ENCODE results near the gene NFATC1.

The NFATC1 gene

DNA sequence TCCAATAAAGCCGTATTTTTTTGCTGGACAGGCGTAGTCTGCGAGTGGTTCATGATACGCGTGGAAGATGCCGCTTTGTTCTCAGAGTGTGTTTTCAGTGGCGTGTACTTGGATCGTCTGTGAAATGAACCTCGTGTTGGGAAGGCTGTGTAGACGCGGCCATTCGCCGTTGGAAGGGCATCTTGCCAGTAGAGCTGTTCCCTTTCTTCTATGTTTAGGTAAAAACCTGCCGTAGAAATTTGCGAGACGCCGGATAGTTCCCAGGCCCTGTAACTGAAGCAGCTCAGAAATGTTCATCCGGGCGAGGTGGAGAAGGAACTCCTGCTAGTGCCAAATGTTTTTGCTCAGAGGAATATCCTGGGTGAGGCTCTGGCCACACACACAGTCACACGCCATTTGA lies 133.6 kb downstream of the NFATC1 start:
- DNase-seq, result no peak
- H3K4me3 Mint-ChIP-seq, result no peak overlapping the region
- no peak overlapping the region for H3K27ac Mint-ChIP-seq
- peaks cover 20% of the 10 kb centered on the region for H3K4me1 Mint-ChIP-seq
- no peaks in the 10 kb centered on the region for H3K9me3 Mint-ChIP-seq
- no peaks in the 10 kb centered on the region for H3K27me3 Mint-ChIP-seq
- ATAC-seq, result no peak
- H3K36me3 Mint-ChIP-seq (ENCODE audit: low read depth), result peaks cover 25% of the 10 kb centered on the region

DNA sequence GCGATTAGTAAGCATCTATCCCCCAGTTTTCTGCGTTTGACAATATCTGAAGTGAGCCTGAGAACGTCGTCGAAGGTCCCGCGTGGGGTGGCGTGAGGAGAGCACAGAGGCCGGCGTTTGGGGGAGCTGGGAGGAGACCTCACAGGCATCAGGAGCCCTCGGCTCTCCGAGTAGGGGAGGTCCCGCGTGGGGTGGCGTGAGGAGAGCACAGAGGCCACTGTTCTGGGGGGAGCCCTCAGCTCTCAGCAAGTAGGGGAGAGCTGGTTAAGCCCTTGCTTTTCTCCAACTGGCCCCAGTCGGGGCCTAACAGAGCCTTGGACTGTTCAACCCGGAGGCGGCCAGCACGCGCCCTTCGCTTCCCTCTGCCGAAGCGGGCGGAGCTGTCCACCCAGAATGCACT lies 134.3 kb downstream of the NFATC1 start:
- Mint-ChIP-seq H3K9me3 (no peaks in the 10 kb centered on the region), H3K27ac (no peak overlapping the region), H3K36me3 (ENCODE audit: low read depth) (peaks cover 25% of the 10 kb centered on the region), H3K4me1 (peaks cover 15% of the 10 kb centered on the region), H3K27me3 (no peaks in the 10 kb centered on the region), H3K4me3 (no peak overlapping the region)
- DNase-seq, result no peak
- no peak for ATAC-seq

DNA sequence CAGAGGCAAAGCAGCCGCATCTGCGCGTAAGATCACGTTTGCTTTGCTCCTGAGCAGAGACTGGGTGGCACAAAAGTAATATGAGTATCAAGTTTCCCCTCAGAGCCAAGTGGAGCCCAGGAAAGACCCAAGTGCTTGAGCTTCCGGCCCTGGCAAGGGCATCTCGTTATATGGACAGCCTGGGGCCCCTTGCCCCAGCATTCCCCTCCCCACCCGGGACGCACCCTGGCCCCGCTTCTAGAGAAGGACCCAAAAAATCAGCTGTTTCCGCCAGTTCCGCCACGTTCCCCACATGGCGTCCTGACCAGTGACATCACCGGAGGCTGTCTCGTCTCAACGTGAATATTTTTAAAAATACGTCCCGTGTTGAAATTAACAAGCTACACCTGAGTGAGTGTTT lies 135.1 kb downstream of the NFATC1 start:
- Mint-ChIP-seq H3K36me3 (ENCODE audit: low read depth) (peaks cover 25% of the 10 kb centered on the region), H3K4me3 (no peak overlapping the region), H3K4me1 (peaks cover 10% of the 10 kb centered on the region), H3K27ac (no peak overlapping the region), H3K27me3 (no peaks in the 10 kb centered on the region), H3K9me3 (no peaks in the 10 kb centered on the region)
- no peak for ATAC-seq
- no peak for DNase-seq

DNA sequence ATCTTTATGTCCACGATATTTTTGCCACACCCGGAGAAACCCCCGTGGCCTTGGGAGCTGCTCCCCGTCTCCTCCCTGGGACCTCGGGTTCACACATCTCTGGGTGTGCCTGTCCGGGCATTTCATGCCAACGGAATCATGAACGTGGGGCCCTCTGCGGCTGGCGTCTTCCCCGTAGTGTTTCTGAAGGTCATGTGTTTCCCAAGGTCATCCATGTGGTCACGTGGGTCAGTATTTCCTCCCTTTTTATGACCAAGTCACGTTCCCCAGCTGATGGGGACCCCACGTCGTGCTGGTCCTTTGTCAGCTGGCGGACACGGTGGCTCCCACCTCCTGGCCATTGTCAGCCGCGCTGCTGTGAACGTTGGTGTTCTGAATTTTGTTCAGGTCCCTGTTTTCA lies 135.7 kb downstream of the NFATC1 start:
- Mint-ChIP-seq H3K9me3 (no peaks in the 10 kb centered on the region), H3K27ac (no peak overlapping the region), H3K36me3 (ENCODE audit: low read depth) (peaks cover 25% of the 10 kb centered on the region), H3K4me3 (no peak overlapping the region), H3K4me1 (peaks cover 9% of the 10 kb centered on the region), H3K27me3 (no peaks in the 10 kb centered on the region)
- ATAC-seq (no peak), DNase-seq (no peak)

DNA sequence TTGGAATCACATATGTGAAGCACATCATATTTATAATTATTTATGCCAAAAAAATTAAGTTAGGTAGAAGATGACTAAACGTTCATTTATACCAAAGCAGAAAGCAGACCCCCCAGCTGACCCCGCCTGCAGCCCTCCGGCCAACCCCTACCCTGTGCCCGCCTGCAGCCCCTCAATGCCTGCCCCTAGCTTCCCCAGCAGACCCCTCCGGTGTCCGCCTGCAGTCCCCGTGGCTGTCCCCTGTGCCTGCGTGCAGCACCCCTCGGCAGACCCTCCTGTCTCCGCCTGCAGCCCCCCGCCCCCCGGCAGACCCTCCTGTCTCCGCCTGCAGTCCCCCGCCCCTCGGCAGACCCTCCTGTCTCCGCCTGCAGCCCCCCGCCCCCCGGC lies 136.2 kb downstream of the NFATC1 start:
- H3K36me3 Mint-ChIP-seq (ENCODE audit: low read depth), result peaks cover 24% of the 10 kb centered on the region
- H3K4me1 Mint-ChIP-seq, result peaks cover 5% of the 10 kb centered on the region
- no peaks in the 10 kb centered on the region for H3K9me3 Mint-ChIP-seq
- H3K27me3 Mint-ChIP-seq, result no peaks in the 10 kb centered on the region
- no peak overlapping the region for H3K27ac Mint-ChIP-seq
- H3K4me3 Mint-ChIP-seq, result no peak overlapping the region
- DNase-seq (no peak), ATAC-seq (no peak)

- no peaks in the 10 kb centered on the region for H3K9me3 Mint-ChIP-seq
- DNase-seq, result no peak
- H3K27me3 Mint-ChIP-seq, result no peaks in the 10 kb centered on the region
- no peak overlapping the region for H3K27ac Mint-ChIP-seq
- H3K4me3 Mint-ChIP-seq, result no peak overlapping the region
- peaks cover 4% of the 10 kb centered on the region for H3K4me1 Mint-ChIP-seq
- peaks cover 22% of the 10 kb centered on the region for H3K36me3 Mint-ChIP-seq (ENCODE audit: low read depth)
- ATAC-seq, result no peak
These were observed 136.7 kb downstream of the NFATC1 start for GRCh38 chr18:79532313-79533007.

DNA sequence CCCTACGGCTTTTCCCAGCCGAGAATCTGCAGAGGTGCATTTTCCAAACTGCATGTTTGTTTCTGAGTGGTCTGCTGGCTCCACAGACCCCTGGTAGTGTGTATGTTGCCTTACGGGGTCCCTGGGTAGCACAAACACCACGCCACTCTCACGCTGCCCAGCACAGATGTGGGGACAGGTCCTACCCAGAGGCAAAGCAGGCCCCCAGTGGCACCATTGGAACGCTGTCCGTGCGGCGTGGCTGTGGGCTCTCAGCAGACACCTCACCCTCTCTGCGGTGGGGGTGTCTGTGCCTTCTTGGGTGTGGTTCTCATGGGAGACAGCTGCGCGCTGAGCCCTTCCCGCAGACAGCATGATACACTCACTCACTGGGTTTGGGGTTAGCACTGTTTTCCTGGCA lies 137.4 kb downstream of the NFATC1 start:
- no peak for ATAC-seq

GRCh38 chr18:79533591-79533990 lies 137.9 kb downstream of the NFATC1 start:
- peaks cover 21% of the 10 kb centered on the region for H3K36me3 Mint-ChIP-seq (ENCODE audit: low read depth)
- no peak for ATAC-seq
- H3K27ac Mint-ChIP-seq, result no peak overlapping the region
- no peaks in the 10 kb centered on the region for H3K27me3 Mint-ChIP-seq
- H3K4me3 Mint-ChIP-seq, result no peak overlapping the region
- H3K9me3 Mint-ChIP-seq, result peaks cover 4% of the 10 kb centered on the region
- H3K4me1 Mint-ChIP-seq, result peaks cover 2% of the 10 kb centered on the region
- DNase-seq, result no peak

More for the DNA sequence above, 137.4 kb downstream of the NFATC1 start:
- Mint-ChIP-seq H3K9me3 (peaks cover 4% of the 10 kb centered on the region), H3K36me3 (ENCODE audit: low read depth) (peaks cover 20% of the 10 kb centered on the region), H3K4me1 (peaks cover 2% of the 10 kb centered on the region), H3K27ac (no peak overlapping the region), H3K27me3 (no peaks in the 10 kb centered on the region), H3K4me3 (no peak overlapping the region)
- no peak for DNase-seq

DNA sequence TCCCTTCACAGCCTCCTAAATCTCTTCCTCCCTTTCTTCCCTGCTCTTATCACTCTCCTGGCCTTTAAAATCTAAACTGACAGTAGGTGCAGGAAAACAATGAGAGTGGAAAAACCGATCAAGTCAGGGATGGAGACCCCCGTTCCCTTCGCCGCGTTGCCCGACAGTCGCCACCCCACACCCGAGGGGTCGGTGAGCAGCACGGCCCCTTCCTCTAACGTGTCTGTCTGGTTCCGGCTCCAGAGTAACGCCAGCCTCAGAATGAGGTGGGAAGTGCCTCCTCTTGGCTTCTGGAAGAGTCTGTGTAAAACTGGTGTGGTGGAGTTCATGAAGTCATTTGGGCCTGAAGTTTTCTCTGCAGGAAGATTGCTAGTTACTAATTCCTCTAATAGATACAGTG lies 138.6 kb downstream of the NFATC1 start:
- DNase-seq, result no peak

DNA sequence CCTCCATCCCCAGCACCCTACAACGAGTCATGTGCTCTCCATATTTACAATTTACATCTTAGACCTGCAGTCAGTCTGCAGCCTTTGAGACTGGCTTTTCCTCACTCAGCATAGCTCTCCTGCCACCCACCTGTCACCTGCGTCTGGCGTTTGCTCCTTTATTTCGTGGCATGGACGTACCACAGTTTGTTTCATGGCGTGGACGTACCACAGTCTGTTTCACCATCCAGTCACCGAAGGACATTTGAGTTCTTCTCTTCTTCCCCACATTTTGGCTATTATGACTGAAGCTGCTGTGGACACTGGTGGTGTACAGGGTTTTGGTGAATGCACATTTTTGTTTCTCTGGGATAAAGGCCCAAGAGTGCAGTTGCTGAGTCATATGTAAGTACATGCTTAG lies 142.0 kb downstream of the NFATC1 start:
- no peak overlapping the region for H3K27ac Mint-ChIP-seq

More for the DNA sequence above, 138.6 kb downstream of the NFATC1 start:
- no peak overlapping the region for H3K27ac Mint-ChIP-seq
- no peaks in the 10 kb centered on the region for H3K27me3 Mint-ChIP-seq
- no peak overlapping the region for H3K4me3 Mint-ChIP-seq
- H3K9me3 Mint-ChIP-seq, result peaks cover 4% of the 10 kb centered on the region
- H3K4me1 Mint-ChIP-seq, result no peaks in the 10 kb centered on the region
- no peak for ATAC-seq
- peaks cover 18% of the 10 kb centered on the region for H3K36me3 Mint-ChIP-seq (ENCODE audit: low read depth)

GRCh38 chr18:79538635-79539034 lies 142.9 kb downstream of the NFATC1 start:
- Mint-ChIP-seq H3K4me1 (no peaks in the 10 kb centered on the region), H3K9me3 (peaks cover 13% of the 10 kb centered on the region), H3K27ac (no peak overlapping the region), H3K27me3 (no peaks in the 10 kb centered on the region), H3K36me3 (ENCODE audit: low read depth) (peaks cover 12% of the 10 kb centered on the region), H3K4me3 (no peak overlapping the region)
- DNase-seq (no peak), ATAC-seq (no peak)

More for the DNA sequence above, 142.0 kb downstream of the NFATC1 start:
- H3K4me3 Mint-ChIP-seq, result no peak overlapping the region
- no peaks in the 10 kb centered on the region for H3K27me3 Mint-ChIP-seq
- DNase-seq, result no peak
- peaks cover 12% of the 10 kb centered on the region for H3K36me3 Mint-ChIP-seq (ENCODE audit: low read depth)
- no peak for ATAC-seq
- no peaks in the 10 kb centered on the region for H3K4me1 Mint-ChIP-seq
- H3K9me3 Mint-ChIP-seq, result peaks cover 13% of the 10 kb centered on the region

DNA sequence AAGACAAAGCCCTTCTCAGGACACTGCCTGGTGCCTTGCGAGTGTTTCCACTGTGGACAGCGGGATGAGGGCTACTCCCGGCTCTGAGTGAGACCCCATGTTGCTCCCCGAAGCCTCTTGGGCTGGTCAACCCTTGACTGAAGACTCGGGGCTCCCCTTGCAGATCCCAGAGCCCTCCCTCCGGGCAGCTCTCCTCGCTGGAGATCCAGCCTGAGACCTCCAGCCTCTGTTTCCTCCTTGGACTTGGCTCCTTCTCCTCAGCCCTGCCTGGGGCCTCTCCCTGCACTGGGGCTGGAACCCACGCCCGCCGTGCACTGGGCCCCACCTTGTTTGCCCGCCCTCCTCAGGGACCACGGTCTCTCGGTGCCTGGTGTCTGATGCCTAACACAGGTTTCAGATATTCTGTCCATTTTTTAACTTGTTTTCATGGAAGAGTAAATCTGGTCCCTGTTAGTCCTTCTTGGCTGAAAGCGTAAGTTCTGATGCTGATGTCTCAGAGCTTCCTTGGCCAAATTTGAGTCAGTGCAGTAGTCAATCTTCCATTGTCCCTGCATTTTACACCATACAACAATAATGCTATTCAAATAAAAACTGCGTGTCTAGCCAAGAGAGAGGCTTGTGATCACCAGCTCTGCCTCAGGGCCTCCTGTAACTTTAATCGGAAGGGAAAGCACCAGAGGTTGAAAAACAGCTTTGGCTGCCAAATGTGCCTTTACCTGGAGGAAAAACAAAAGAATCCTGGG lies 144.6 kb downstream of the NFATC1 start:
- Mint-ChIP-seq H3K9me3 (peaks cover 13% of the 10 kb centered on the region), H3K36me3 (ENCODE audit: low read depth) (peaks cover 12% of the 10 kb centered on the region), H3K4me3 (no peak overlapping the region), H3K4me1 (no peaks in the 10 kb centered on the region), H3K27ac (no peak overlapping the region), H3K27me3 (no peaks in the 10 kb centered on the region)
- DNase-seq (no peak), ATAC-seq (no peak)

DNA sequence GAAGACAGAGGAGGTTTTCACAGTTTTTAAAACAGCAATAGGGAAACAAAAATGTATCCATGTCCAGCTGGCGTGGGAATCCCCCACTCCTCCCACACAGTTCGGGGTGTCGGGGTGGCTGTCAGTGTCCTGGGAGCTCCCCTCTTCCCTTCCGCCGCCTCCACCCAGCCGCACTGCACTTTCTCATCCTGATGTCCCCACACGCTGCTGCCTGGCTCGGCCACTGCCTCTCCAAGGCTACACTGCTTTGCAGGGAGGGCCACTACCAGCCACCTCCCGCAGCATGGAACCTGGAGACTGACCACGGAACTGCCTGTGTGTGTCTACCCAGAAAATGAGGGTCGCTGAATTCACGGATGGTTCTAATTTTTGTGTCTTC lies 145.2 kb downstream of the NFATC1 start:
- Mint-ChIP-seq H3K4me3 (no peak overlapping the region), H3K9me3 (peaks cover 13% of the 10 kb centered on the region), H3K27ac (no peak overlapping the region), H3K4me1 (no peaks in the 10 kb centered on the region), H3K27me3 (no peaks in the 10 kb centered on the region), H3K36me3 (ENCODE audit: low read depth) (peaks cover 12% of the 10 kb centered on the region)
- ATAC-seq, result no peak
- no peak for DNase-seq

GRCh38 chr18:79542213-79542612 lies 146.5 kb downstream of the NFATC1 start:
- Mint-ChIP-seq H3K9me3 (peaks cover 13% of the 10 kb centered on the region), H3K27me3 (no peaks in the 10 kb centered on the region), H3K4me1 (no peaks in the 10 kb centered on the region), H3K27ac (no peak overlapping the region), H3K36me3 (ENCODE audit: low read depth) (peaks cover 12% of the 10 kb centered on the region), H3K4me3 (no peak overlapping the region)
- ATAC-seq, result no peak
- no peak for DNase-seq
